Body of pancreas (tissue), 4 donors: ENCODE results near the gene DBP. TPM values are rescaled to one million over a fixed set of nuclear protein-coding genes. Genes with fewer than 3 reads are reported as not detected.

Experiments used
- ATAC-seq: fragments of 150-250 bp; one replicate; pipeline ENCODE4 v1.9.1; 2016
- DNase-seq, 4 donors: peaks; one replicate each; pipeline ENCODE4 v3.0.0-alpha.2; 2019
- H3K27ac ChIP-seq, 4 donors: fragments of 200-600 bp; sonication (generic); 1 replicate in 3 of 4; 2 replicates in 1 of 4; pipeline versions ENCODE4 v1.5.1 to v1.6.1; 2016 to 2019; ENCODE audit warnings: mild to moderate bottlenecking in 1 of 4, mixed read lengths in 1 of 4, moderate library complexity in 1 of 4
- H3K27me3 ChIP-seq, 2 donors: fragments of 200-600 bp; sonication (generic); one replicate each; pipeline ENCODE4 v1.6.0; 2016; ENCODE audit warnings: mild to moderate bottlenecking in 1 of 2
- H3K36me3 ChIP-seq, 2 donors: fragments of 200-600 bp; sonication (generic); replicated peaks in 1 of 2; 2 replicates each; pipeline ENCODE4 v1.5.1; 2016; ENCODE audit warnings: low read depth in 2 of 2; ENCODE audit not compliant: insufficient read depth in 1 of 2
- H3K4me1 ChIP-seq: fragments of 200-600 bp; sonication (generic); one replicate; pipeline ENCODE4 v1.6.0; 2016
- H3K4me3 ChIP-seq, 2 donors: fragments of 200-600 bp; sonication (generic); 1 replicate in 1 of 2; 2 replicates in 1 of 2; pipeline ENCODE4 v1.5.1; 2016 to 2019
- H3K9me3 ChIP-seq, 3 donors: fragments of 200-600 bp; sonication (generic); 1 replicate in 2 of 3; 2 replicates in 1 of 3; pipeline ENCODE4 v1.5.1; 2016
- POLR2A ChIP-seq, 3 donors: fragments of 450-650 bp; IDR thresholded peaks; one replicate each; pipeline ENCODE4 v1.6.1; 2016; ENCODE audit warnings: antibody characterized with exemption in 3 of 3, mild to moderate bottlenecking in 2 of 3
- WGBS, 2 donors: methylation state at CpG; one replicate each; pipeline ENCODE4 v1.1.5; 2017; 5-methylcytosine and 5-hydroxymethylcytosine counted together
- intact Hi-C: fragments of 100-400 bp; cut with DNase I; formaldehyde crosslinking; loops from one replicate; pipeline ENCODE4 v1.15.1; 2023
- total RNA-seq, 2 donors: library from RNA; depleted of rRNA; stranded (reverse); fragments of >200 nt; gene quantifications; one replicate each; pipeline ENCODE4 v1.1.0, GENCODE V29; 2016
- TF ChIP-seq, protein P1 (sequence below), 7 experiments: fragments of 450-650 bp in 4 of 7; fragments of 200-600 bp in 3 of 7; sonication (generic) in 3 of 7; IDR thresholded peaks; one replicate each; pipeline ENCODE4 v1.5.1; 2016 to 2019; ENCODE audit warnings: antibody characterized with exemption in 7 of 7

DBP gene
- total RNA-seq, 2 donors from 2014 or later: 2.0 to 4.9 TPM

- Histone ChIP-seq H3K36me3 (no peaks in the 10 kb centered on the region), H3K27ac (no peak overlapping the region), H3K4me1 (peaks cover 28% of the 10 kb centered on the region), H3K4me3 (no peak overlapping the region), H3K9me3 (no peaks in the 10 kb centered on the region), H3K27me3 (no peaks in the 10 kb centered on the region)
- 94 to 97% methylated on average over 9 to 17 of the region's 17 CpGs for WGBS, 2 donors
- ATAC-seq: no peak
- TF ChIP-seq, protein P1, sequence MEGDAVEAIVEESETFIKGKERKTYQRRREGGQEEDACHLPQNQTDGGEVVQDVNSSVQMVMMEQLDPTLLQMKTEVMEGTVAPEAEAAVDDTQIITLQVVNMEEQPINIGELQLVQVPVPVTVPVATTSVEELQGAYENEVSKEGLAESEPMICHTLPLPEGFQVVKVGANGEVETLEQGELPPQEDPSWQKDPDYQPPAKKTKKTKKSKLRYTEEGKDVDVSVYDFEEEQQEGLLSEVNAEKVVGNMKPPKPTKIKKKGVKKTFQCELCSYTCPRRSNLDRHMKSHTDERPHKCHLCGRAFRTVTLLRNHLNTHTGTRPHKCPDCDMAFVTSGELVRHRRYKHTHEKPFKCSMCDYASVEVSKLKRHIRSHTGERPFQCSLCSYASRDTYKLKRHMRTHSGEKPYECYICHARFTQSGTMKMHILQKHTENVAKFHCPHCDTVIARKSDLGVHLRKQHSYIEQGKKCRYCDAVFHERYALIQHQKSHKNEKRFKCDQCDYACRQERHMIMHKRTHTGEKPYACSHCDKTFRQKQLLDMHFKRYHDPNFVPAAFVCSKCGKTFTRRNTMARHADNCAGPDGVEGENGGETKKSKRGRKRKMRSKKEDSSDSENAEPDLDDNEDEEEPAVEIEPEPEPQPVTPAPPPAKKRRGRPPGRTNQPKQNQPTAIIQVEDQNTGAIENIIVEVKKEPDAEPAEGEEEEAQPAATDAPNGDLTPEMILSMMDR (IDR thresholded peaks at IDR 0.05): no peak
- no peak for TF ChIP-seq POLR2A (IDR thresholded peaks at IDR 0.05)
- no peak for DNase-seq
- intact Hi-C loops: no loop called here
These were observed 39.3 kb upstream of the DBP start for GRCh38 chr19:48676487-48676886.

DNA sequence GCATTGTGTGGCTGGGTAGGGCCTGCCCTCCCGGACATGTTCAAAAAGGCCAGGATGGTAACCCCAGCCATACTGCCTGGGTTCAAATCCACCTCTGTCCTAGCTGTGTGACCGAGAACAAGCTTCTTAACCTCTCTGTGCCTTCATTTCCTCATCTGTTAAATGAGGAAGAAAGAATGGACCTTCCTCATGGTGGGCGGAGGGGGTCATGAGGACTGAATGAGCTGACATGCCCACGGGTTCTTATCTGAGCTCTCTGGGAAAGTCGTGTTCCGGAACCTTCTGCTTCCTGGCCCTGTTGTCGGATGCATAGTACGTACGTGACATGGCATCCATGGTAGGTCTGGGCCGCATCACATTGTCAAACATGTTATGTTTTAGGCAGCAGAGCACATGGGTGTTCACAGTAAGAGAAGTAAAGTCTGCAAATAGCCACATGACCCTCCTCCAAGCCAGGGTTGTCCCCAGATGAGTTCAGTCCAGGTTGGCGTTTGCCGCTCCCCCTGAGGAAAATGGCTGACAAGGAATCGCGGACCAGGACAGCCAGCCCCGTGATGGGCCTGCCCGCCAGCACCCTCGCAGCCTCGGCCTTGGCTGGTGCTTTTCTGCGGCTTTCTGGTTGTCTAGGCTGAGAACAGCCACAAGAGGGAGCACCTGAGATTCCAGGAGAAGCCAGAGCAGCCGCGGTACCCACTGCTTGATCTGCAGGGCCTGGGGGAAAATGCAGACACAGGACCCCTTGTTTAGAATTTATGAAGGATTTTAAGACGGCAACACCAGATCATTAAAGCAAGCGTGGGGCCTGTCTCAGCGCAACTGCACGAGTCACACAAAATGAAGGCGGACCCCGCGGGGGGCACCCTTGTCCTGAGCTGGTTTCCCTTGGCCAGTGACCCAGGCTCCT, 38.0 kb upstream of the DBP start:
- no peak for TF ChIP-seq POLR2A (IDR thresholded peaks at IDR 0.05)
- TF ChIP-seq, protein P1 (IDR thresholded peaks at IDR 0.05): peak; percentile 78 to 91 (median 85)
- Histone ChIP-seq H3K36me3 (no peaks in the 10 kb centered on the region), H3K27ac (no peak overlapping the region), H3K9me3 (no peaks in the 10 kb centered on the region), H3K4me3 (no peak overlapping the region), H3K4me1 (peaks cover 28% of the 10 kb centered on the region), H3K27me3 (no peaks in the 10 kb centered on the region)
- whole genome bisulfite sequencing, 2 donors: 24 to 26% methylated on average over 21 to 28 of the region's 28 CpGs
- intact Hi-C loops: no loop called here
- ATAC-seq: peak; percentile 77
- DNase-seq: peak; percentile 87 to 91 (median 90)

DNA sequence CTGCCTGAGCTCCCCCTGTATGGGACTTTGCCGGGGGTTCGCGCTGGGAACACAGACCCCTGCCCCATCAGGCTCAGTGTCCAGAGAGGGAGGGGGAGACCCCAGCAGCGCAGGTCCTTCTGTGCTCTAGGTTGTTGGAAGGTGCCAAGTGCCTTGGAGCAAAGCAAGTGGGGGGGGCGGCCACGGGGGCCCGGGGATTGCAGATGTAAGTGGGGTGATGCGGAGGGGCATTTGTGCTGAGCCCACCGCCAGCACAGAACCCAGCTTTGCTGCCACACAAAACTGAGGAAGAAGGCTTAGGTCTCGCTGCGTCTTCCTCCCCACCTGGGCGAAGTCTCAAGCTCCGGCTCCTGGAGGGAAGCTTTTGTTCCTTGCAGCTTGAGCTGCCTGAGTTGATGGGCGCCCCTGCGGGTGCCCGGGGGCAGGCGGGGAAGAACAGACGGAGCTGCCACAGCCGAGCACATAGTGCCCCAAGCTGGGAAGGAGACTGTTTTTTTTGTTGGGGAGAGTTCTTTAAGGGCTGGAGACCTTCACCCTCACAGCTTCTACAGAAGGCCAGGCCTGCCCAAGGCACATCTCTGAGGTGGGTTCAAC, 37.1 kb upstream of the DBP start:
- DNase-seq: no peak
- intact Hi-C loops: no loop called here

GRCh38 chr19:48673436-48674100, 36.4 kb upstream of the DBP start:
- TF ChIP-seq, protein P1 (IDR thresholded peaks at IDR 0.05): no peak
- no peak for TF ChIP-seq POLR2A (IDR thresholded peaks at IDR 0.05)
- H3K27ac ChIP-seq: no peak overlapping the region
- H3K4me3 ChIP-seq: no peak overlapping the region
- H3K4me1 ChIP-seq: peaks cover 20% of the 10 kb centered on the region
- H3K27me3 ChIP-seq: no peaks in the 10 kb centered on the region
- 76 to 81% methylated on average over 25 of the region's 25 CpGs for whole genome bisulfite sequencing, 2 donors
- no peak for DNase-seq
- intact Hi-C loops: no loop called here
- no peaks in the 10 kb centered on the region for H3K36me3 ChIP-seq
- no peak for ATAC-seq
- no peaks in the 10 kb centered on the region for H3K9me3 ChIP-seq

More for the DNA sequence above, 37.1 kb upstream of the DBP start:
- peaks cover 28% of the 10 kb centered on the region for H3K4me1 ChIP-seq
- no peaks in the 10 kb centered on the region for H3K9me3 ChIP-seq
- no peaks in the 10 kb centered on the region for H3K36me3 ChIP-seq
- H3K4me3 ChIP-seq: no peak overlapping the region
- TF ChIP-seq POLR2A (IDR thresholded peaks at IDR 0.05): no peak
- TF ChIP-seq, protein P1 (IDR thresholded peaks at IDR 0.05): no peak
- 79 to 85% methylated on average over 5 to 18 of the region's 19 CpGs for WGBS, 2 donors
- H3K27ac ChIP-seq: no peak overlapping the region
- no peaks in the 10 kb centered on the region for H3K27me3 ChIP-seq
- no peak for ATAC-seq
